GM19324 (cell line): ENCODE measurements around the gene CEBPE.
"Not testable (repeated sequence)": the region's sequence is repeated elsewhere in the genome, so short reads cannot be mapped to it uniquely, and the experiment has no call there.

Experiments used
- ATAC-seq: cut with Tn5 transposase; IDR thresholded peaks from one replicate; pipeline ENCODE4 v1.9.1; 2021; ENCODE audit warnings: mild to moderate bottlenecking, moderate library complexity; ENCODE audit not compliant: unreplicated experiment, low FRiP score

Gene CEBPE

GRCh38 chr14:23124337-23124954 is 5.4 kb upstream of the CEBPE start:
- no peak for ATAC-seq

- ATAC-seq = no peak
Measured at GRCh38 chr14:23123419-23123818, 4.4 kb upstream of the CEBPE start.

- no peak for ATAC-seq
Measured at GRCh38 chr14:23122086-23122485, 3.0 kb upstream of the CEBPE start.

- no peak for ATAC-seq
Measured at GRCh38 chr14:23121361-23121771, 2.3 kb upstream of the CEBPE start.

- no peak for ATAC-seq
Measured at GRCh38 chr14:23120541-23121251, 1.6 kb upstream of the CEBPE start.

GRCh38 chr14:23119363-23120327 is 590 bp upstream of the CEBPE start:
- ATAC-seq = no peak

GRCh38 chr14:23117371-23118020 is 1.6 kb downstream of the CEBPE start:
- no peak for ATAC-seq

GRCh38 chr14:23115918-23116317 is 3.1 kb downstream of the CEBPE start:
- ATAC-seq = no peak

GRCh38 chr14:23115039-23115731 is 3.9 kb downstream of the CEBPE start:
- no peak for ATAC-seq

GRCh38 chr14:23114669-23115038 is 4.4 kb downstream of the CEBPE start:
- ATAC-seq = no peak

GRCh38 chr14:23114120-23114458 is 5.0 kb downstream of the CEBPE start:
- no peak for ATAC-seq

GRCh38 chr14:23113431-23114119 is 5.5 kb downstream of the CEBPE start:
- ATAC-seq = no peak

- ATAC-seq = no peak
Measured at GRCh38 chr14:23112359-23113178, 6.5 kb downstream of the CEBPE start.

GRCh38 chr14:23110579-23111365 is 8.3 kb downstream of the CEBPE start:
- no peak for ATAC-seq

- ATAC-seq = no peak
Measured at GRCh38 chr14:23109769-23110168, 9.3 kb downstream of the CEBPE start.

GRCh38 chr14:23108169-23108568 is 10.9 kb downstream of the CEBPE start:
- not testable (repeated sequence) for ATAC-seq

GRCh38 chr14:23107620-23108019 is 11.4 kb downstream of the CEBPE start:
- ATAC-seq = not testable (repeated sequence)

- ATAC-seq = no peak
Measured at GRCh38 chr14:23106747-23107045, 12.4 kb downstream of the CEBPE start.
